Stimulated activated CD4-positive, alpha-beta T cell treated with anti-CD3 and anti-CD28 coated beads, TNF-alpha, amount 100 ng/mL, for 48 hours (primary cell): ENCODE results near the gene KLHL35.

Experiments used
- DNase-seq, 3 donors: peaks; one replicate each; pipeline ENCODE4 v3.0.0-alpha.2; 2020; ENCODE audit warnings: low read depth in 3 of 3

The KLHL35 gene

GRCh38 chr11:75432911-75433321 lies at the start of gene KLHL35:
TSS of gene KLHL35 (minus strand) at chr11:75433203. CDS start at chr11:75430629, 2,574 bp downstream.
- no peak for DNase-seq

- no peak for DNase-seq
Observed at GRCh38 chr11:75481922-75482606, 49.1 kb upstream of the KLHL35 start.

GRCh38 chr11:75481223-75481921 lies 48.4 kb upstream of the KLHL35 start:
- no peak for DNase-seq

- no peak for DNase-seq
Observed at GRCh38 chr11:75480185-75481175, 47.5 kb upstream of the KLHL35 start.

GRCh38 chr11:75479597-75480145 lies 46.7 kb upstream of the KLHL35 start:
- no peak for DNase-seq

- DNase-seq, result no peak
Observed at GRCh38 chr11:75478783-75479596, 46.0 kb upstream of the KLHL35 start.

- no peak for DNase-seq
Observed at GRCh38 chr11:75477614-75477935, 44.6 kb upstream of the KLHL35 start.

- DNase-seq, result no peak
Observed at GRCh38 chr11:75476739-75477613, 44.0 kb upstream of the KLHL35 start.

- DNase-seq, result no peak
Observed at GRCh38 chr11:75475767-75476650, 43.0 kb upstream of the KLHL35 start.

GRCh38 chr11:75474878-75475766 lies 42.1 kb upstream of the KLHL35 start:
- DNase-seq, result peak in 2 of 3 donors; percentile 29 to 64

GRCh38 chr11:75474240-75474639 lies 41.2 kb upstream of the KLHL35 start:
- no peak for DNase-seq

GRCh38 chr11:75473684-75474083 lies 40.7 kb upstream of the KLHL35 start:
- DNase-seq, result no peak

- no peak for DNase-seq
Observed at GRCh38 chr11:75472081-75472732, 39.2 kb upstream of the KLHL35 start.

GRCh38 chr11:75471176-75471973 lies 38.4 kb upstream of the KLHL35 start:
- DNase-seq, result no peak

- DNase-seq, result no peak
Observed at GRCh38 chr11:75470476-75471080, 37.6 kb upstream of the KLHL35 start.

- no peak for DNase-seq
Observed at GRCh38 chr11:75469785-75470405, 36.9 kb upstream of the KLHL35 start.
